ENCODE data around the gene PSEN2.
"Not testable (repeated sequence)": the region's sequence is repeated elsewhere in the genome, so short reads cannot be mapped to it uniquely, and the experiment has no call there.

- TF ChIP-seq POLR2A (IDR thresholded peaks at IDR 0.05; ENCODE audit: low read length); GATA1 (IDR thresholded peaks at IDR 0.05; ENCODE audit: low read depth, low read length): not testable (repeated sequence)
These were observed 35.0 kb upstream of the PSEN2 start for GRCh38 chr1:226835396-226835795.

Data from erythroblast (primary cell).